Measurements from ENCODE around the gene REM1. TPM values are rescaled to one million over a fixed set of nuclear protein-coding genes. Genes with fewer than 3 reads are reported as not detected.
A peak's percentile ranks its signal among the peaks of the same experiment; 100 is the strongest.

The REM1 gene
- total RNA-seq, 1 donor from 2014 or later, result 2.3 TPM

- H3K4me3 ChIP-seq, result no peak overlapping the region
- H3K36me3 ChIP-seq, result no peaks in the 10 kb centered on the region
- intact Hi-C loops (cut with DNase I), result no loop called here
- no peak overlapping the region for H3K27ac ChIP-seq
- H3K4me1 ChIP-seq, result no peaks in the 10 kb centered on the region
- TF ChIP-seq CTCF (IDR thresholded peaks at IDR 0.05), result no peak
- H3K27me3 ChIP-seq (ENCODE audit: low read depth), result peaks cover 5% of the 10 kb centered on the region
- ATAC-seq, result no peak
- no peak for DNase-seq
- no peaks in the 10 kb centered on the region for H3K9me3 ChIP-seq
Measured at GRCh38 chr20:31490752-31491151, 15.7 kb downstream of the REM1 start.

GRCh38 chr20:31494131-31494530, 19.0 kb downstream of the REM1 start:
- DNase-seq (no peak), ATAC-seq (no peak)
- no peak overlapping the region for H3K27ac ChIP-seq
- no peaks in the 10 kb centered on the region for H3K9me3 ChIP-seq
- H3K4me3 ChIP-seq, result no peak overlapping the region
- intact Hi-C loops (cut with DNase I), result no loop called here
- H3K4me1 ChIP-seq, result no peaks in the 10 kb centered on the region
- no peaks in the 10 kb centered on the region for H3K36me3 ChIP-seq
- TF ChIP-seq CTCF (IDR thresholded peaks at IDR 0.05), result peak; percentile 40
- peaks cover 8% of the 10 kb centered on the region for H3K27me3 ChIP-seq (ENCODE audit: low read depth)

GRCh38 chr20:31496761-31497295, 21.7 kb downstream of the REM1 start:
- Histone ChIP-seq H3K27me3 (ENCODE audit: low read depth) (peaks cover 8% of the 10 kb centered on the region), H3K4me1 (no peaks in the 10 kb centered on the region), H3K36me3 (no peaks in the 10 kb centered on the region), H3K9me3 (no peaks in the 10 kb centered on the region), H3K27ac (peak overlapping the region; percentile 53), H3K4me3 (no peak overlapping the region)
- DNase-seq (peak; percentile 55), ATAC-seq (peak; percentile 45 to 82)
- TF ChIP-seq CTCF (IDR thresholded peaks at IDR 0.05), result no peak
- intact Hi-C loops (cut with DNase I), result no loop called here

GRCh38 chr20:31497838-31498540, 22.9 kb downstream of the REM1 start:
- TF ChIP-seq CTCF (IDR thresholded peaks at IDR 0.05), result no peak
- no peaks in the 10 kb centered on the region for H3K36me3 ChIP-seq
- H3K27ac ChIP-seq, result peak overlapping the region; percentile 53
- H3K27me3 ChIP-seq (ENCODE audit: low read depth), result peaks cover 5% of the 10 kb centered on the region
- H3K9me3 ChIP-seq, result no peaks in the 10 kb centered on the region
- no peak for DNase-seq
- no peak for ATAC-seq
- peaks cover 2% of the 10 kb centered on the region for H3K4me1 ChIP-seq
- intact Hi-C loops (cut with DNase I), result no loop called here
- H3K4me3 ChIP-seq, result no peak overlapping the region

GRCh38 chr20:31500527-31500926, 25.4 kb downstream of the REM1 start:
- Histone ChIP-seq H3K4me3 (no peak overlapping the region), H3K4me1 (peaks cover 6% of the 10 kb centered on the region), H3K27me3 (ENCODE audit: low read depth) (peaks cover 4% of the 10 kb centered on the region), H3K36me3 (no peaks in the 10 kb centered on the region), H3K27ac (no peak overlapping the region), H3K9me3 (no peaks in the 10 kb centered on the region)
- DNase-seq (no peak), ATAC-seq (no peak)
- no peak for TF ChIP-seq CTCF (IDR thresholded peaks at IDR 0.05)
- intact Hi-C loops (cut with DNase I), result no loop called here
